ENCODE data around the gene NDRG4.
A peak's percentile ranks its signal among the peaks of the same experiment; 100 is the strongest.

The NDRG4 gene

GRCh38 chr16:58510776-58511628 lies 11.1 kb downstream of the NDRG4 start:
- no peak for DNase-seq

GRCh38 chr16:58511933-58512815 lies 12.2 kb downstream of the NDRG4 start:
- DNase-seq, result peak; percentile 66 to 88 (median 80)

- DNase-seq, result no peak
Measured at GRCh38 chr16:58513874-58514273, 13.9 kb downstream of the NDRG4 start.

DNA sequence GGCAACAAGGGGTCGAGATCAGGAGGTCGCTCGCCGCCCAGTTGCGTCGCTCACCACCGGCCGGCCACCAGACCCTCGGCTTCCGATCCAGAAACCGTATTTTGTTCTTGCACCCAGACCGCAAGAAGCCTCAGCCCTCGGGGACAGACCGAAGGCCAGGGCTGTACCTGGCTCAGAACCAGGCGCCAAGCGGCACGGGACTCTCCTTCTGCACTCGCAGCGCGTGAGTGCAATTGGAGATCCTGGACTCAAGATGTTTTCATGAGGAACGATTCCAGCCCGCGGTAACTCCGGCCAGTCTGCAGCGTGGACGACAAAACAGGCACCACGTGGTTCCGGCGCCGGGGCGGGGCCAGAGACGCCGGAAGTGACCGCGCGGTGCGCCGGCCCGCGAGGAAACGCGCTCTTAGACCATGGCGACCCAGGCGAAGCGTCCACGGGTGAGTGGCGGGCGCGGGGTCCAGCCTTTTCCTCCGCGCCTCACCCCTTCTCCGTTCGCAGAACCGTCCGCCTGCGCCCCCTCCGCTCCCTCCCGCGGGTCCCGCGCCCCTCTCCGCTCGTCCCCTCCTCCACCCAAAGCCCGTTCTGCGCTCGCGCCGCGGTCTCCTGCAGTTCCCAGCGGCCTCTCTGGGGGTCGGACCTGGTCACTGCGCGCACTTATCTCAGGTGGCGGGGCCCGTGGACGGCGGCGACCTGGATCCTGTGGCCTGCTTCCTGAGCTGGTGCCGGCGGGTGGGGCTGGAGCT lies 15.4 kb downstream of the NDRG4 start, which contains the start of gene SETD6:
Gene SETD6, plus strand, starts transcription at position 393 of the 746 bp plus-strand sequence. Its CDS starts 21 bp downstream, at position 414.
- peak; percentile 42 to 57 (median 49) for DNase-seq

DNA sequence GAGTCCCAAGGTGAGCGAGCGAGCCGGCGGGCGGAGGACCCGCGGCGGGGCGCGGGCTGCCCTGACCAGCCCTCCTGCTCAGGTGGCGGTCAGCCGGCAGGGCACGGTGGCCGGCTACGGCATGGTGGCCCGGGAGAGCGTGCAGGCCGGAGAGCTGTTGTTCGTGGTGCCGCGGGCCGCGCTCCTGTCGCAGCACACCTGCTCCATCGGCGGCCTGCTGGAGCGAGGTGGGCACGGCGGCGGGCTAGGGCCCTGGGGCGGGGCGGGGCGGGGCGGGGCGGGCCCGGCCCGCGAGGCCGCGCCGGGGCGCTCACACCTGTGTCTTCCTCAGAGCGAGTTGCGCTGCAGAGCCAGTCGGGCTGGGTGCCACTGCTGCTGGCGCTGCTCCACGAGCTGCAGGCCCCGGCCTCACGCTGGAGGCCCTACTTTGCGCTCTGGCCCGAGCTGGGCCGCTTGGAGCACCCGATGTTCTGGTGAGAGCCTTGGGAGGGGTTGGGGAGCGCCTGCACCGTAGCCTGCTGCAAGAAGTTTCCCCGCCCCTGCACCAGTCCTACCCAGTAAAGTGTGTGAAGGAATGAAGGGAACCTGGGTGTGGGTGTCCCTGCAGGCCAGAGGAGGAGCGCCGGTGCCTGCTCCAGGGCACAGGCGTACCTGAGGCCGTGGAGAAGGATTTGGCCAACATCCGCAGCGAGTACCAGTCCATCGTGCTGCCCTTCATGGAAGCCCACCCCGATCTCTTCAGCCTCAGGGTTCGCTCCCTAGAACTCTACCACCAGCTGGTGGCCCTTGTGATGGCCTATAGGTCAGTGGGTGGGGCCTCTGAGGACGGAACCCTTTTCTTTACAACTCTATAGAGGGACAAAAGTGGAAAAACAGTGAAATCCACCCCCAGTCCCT lies 16.2 kb downstream of the NDRG4 start:
- peak in 2 of 4 experiments; percentile 14 to 40 for DNase-seq

- DNase-seq, result no peak
Measured at GRCh38 chr16:58516768-58517107, 16.8 kb downstream of the NDRG4 start.

GRCh38 chr16:58518083-58518979 lies 18.4 kb downstream of the NDRG4 start:
- no peak for DNase-seq

DNA sequence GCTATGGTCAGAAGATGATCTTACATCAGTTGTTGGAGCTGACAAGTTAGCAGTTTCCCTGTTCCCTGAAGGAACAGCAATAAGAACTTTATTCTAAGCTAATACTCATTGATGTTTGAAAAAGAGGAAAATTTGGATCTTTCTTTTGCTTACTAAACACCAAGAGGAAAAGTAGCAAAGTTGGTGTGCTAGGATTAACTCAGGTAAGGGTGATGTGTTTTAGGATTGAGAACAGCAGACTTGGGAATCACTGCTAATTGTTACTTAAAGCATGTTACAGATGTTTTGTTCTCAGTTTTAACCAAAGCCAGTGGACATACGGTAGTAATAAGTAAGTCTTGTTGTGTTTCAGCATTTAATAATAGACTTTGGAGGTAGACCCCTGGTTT lies 19.0 kb downstream of the NDRG4 start:
- DNase-seq, result no peak

DNA sequence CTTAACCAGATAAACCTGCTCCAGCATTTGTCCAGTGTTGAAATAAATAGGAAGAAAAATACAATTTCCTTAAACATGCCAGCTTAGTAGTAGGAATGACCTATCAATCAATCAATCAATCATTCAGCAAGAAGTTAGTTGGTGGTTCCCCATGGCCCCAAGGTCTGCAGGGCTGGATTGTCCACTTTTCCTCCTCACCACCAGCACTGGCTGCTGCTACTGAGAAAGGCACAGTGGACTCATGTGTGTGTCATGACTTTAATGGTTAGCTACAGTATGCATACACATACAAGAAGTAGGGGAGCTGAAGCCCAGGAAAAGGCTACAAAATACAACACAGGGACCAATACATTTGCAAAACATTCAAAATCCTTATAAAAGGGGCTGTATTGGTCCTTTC lies 19.8 kb downstream of the NDRG4 start:
- no peak for DNase-seq

DNA sequence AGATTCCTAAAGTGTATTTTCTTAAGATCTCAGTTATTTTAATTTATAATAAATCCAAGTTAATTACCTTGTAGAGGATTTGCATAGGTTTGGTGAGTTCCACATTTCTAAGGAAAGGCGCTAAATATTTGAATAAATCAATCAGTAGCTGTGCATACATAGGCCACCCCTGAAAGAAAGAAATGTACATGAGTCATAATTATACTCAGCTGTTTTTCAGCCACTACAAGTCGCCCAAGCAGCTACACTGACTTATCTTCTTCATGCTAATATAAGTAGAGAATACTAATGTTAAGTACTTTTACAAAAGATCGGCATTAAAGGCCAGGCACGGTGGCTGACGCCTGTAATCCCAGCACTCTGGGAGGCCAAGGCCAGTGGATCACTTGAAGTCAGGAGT lies 30.2 kb downstream of the NDRG4 start:
- DNase-seq, result no peak

- no peak for DNase-seq
Measured at GRCh38 chr16:58532414-58532813, 32.5 kb downstream of the NDRG4 start.

- DNase-seq, result no peak
Measured at GRCh38 chr16:58533751-58534470, 34.0 kb downstream of the NDRG4 start.

DNA sequence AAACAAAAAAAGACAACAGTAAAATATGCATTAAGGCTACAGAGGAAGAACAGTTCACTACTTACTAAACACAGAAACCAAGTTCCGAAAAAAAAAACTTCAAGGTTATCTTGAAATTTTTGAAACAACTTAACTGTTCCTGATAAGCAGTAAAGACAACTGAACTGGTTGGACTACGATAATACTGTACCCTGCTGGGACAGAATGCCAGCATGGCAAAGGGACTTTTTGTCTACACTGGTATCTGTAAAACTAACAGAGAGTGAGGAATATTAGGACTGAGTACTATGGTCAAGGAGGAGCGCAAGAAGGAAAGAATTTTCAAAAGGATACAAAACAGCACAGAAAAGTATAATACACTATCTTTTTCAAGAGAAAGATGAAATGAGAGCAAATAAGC lies 35.2 kb downstream of the NDRG4 start:
- DNase-seq, result no peak

DNA sequence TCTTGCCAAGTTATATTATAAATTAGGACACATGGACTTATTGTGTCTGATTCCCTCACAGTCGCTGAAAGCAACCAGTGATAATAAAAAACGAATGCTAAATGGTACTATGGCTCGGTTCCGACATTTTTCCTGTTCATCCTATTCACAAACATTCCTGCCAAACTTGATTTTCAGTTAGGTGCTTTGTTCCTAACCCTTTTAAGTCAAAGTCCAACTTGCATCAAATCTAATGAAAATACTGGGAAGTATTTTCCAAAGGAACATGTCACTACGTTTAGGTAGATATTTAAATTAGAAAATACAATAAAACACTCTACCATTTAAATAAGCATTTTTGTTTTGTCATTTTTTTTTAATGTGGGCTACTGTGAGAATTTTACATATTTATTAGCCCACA lies 36.3 kb downstream of the NDRG4 start:
- DNase-seq, result no peak

DNA sequence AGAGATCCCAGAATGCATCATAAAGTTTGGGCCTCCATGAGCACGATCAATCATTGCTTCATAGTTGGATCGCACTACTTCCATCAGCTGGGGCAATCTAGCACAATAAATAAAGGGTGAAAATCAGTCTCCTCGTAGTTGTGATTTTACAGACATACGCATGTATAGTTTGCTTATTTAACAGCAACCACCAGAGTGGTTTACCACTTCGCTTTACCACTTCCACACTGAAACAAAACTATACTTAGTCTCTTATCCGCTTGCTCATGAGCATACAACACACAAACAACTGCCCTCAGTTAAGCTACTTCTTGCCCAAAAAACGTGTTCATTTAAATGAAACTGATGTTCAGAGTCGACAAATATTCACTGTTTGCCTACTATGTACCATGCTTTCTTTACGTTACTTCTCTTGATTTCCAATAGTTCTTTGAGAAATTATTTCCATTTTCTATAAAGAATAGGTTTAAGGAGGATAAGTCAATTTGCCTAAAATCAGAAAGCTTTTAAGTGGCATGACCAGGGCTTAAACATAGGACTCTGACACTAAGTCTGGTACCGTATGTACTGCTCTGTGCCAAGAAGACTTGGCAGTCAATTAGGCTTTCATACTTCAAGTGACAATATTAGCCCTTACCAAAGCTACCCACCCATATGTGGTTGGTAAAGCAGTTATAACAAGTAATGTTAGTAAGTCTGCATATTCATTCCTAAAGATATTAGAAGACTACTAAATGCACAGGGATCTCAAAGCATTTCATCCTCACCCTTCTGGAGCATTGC lies 37.4 kb downstream of the NDRG4 start:
- no peak for DNase-seq

DNA sequence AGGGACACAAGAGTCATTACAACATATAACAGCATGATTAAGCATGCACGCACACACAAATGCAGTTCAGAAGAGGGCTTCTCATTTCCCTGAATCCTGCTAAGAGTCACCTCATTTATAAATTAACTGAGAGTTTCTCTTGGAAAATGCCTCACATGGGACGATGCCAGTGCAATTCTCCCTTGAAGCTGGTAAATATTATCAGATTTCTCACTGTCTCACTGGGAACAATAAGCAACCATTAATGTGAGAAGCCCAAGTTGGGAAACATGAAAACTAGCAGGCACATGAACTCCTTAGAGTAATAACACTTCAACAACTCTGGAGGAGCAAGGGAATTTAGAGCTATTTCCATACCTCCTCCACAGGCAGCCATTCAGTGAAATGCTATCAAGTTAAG lies 41.8 kb downstream of the NDRG4 start:
- DNase-seq, result no peak

GRCh38 chr16:58542291-58542690 lies 42.3 kb downstream of the NDRG4 start:
- no peak for DNase-seq

- no peak for DNase-seq
Measured at GRCh38 chr16:58543685-58544084, 43.7 kb downstream of the NDRG4 start.

- no peak for DNase-seq
Measured at GRCh38 chr16:58548378-58548777, 48.4 kb downstream of the NDRG4 start.
